GM12865 (cell line): Measurements from ENCODE around the gene CLDN1.
"Not testable (repeated sequence)": the region's sequence is repeated elsewhere in the genome, so short reads cannot be mapped to it uniquely, and the experiment has no call there.

Experiments used
- DNase-seq: peaks from one replicate; pipeline ENCODE4 v3.0.0; 2010; ENCODE audit warnings: low read depth
- H3K4me3 ChIP-seq: 2 replicates; pipeline ENCODE4 v1.5.1; 2011; ENCODE audit warnings: mild to moderate bottlenecking, low read depth, low read length, control low read depth
- CTCF ChIP-seq: IDR thresholded peaks from 2 replicates; pipeline ENCODE4 v1.5.1; 2011; ENCODE audit warnings: low read length, control low read depth, low read depth, inconsistent platforms; ENCODE audit not compliant: insufficient read depth; ENCODE audit errors: missing control alignments

The CLDN1 gene

GRCh38 chr3:190289989-190290388 is 32.3 kb downstream of the CLDN1 start:
- H3K4me3 ChIP-seq = peak overlapping the region; percentile 12; the same call in 1 of the 2 replicates
- peak; percentile 58 for DNase-seq
- no peak for TF ChIP-seq CTCF

- no peak for DNase-seq
- no peak for TF ChIP-seq CTCF
- H3K4me3 ChIP-seq = no peak overlapping the region
Observed at GRCh38 chr3:190288836-190289235, 33.4 kb downstream of the CLDN1 start.

- no peak for DNase-seq
- TF ChIP-seq CTCF = no peak
- no peak overlapping the region for H3K4me3 ChIP-seq
Observed at GRCh38 chr3:190286014-190286413, 36.2 kb downstream of the CLDN1 start.

GRCh38 chr3:190281308-190282051 is 40.8 kb downstream of the CLDN1 start:
- no peak overlapping the region for H3K4me3 ChIP-seq
- no peak for DNase-seq
- no peak for TF ChIP-seq CTCF

- TF ChIP-seq CTCF = no peak
- DNase-seq = no peak
- no peak overlapping the region for H3K4me3 ChIP-seq
Observed at GRCh38 chr3:190279690-190280089, 42.6 kb downstream of the CLDN1 start.

GRCh38 chr3:190272747-190273146 is 49.5 kb downstream of the CLDN1 start:
- no peak overlapping the region for H3K4me3 ChIP-seq
- DNase-seq = no peak
- TF ChIP-seq CTCF = no peak

GRCh38 chr3:190269101-190269500 is 53.1 kb downstream of the CLDN1 start:
- H3K4me3 ChIP-seq = no peak overlapping the region
- TF ChIP-seq CTCF = no peak
- no peak for DNase-seq

GRCh38 chr3:190267464-190267863 is 54.8 kb downstream of the CLDN1 start:
- not testable (repeated sequence) for DNase-seq, H3K4me3 ChIP-seq
